T-helper 9 cell (primary cell): Measurements from ENCODE around the gene SLC17A9.

Experiments
- DNase-seq: peaks from one replicate; pipeline ENCODE4 v3.0.0-alpha.2; 2020
- total RNA-seq, 2 donors: gene quantifications; one replicate each; lab custom pipeline; 2026; lab: John Stamatoyannopoulos, UW

SLC17A9 gene
- 2.6 to 4.8 reads per million in 2 donors for total RNA-seq

DNA sequence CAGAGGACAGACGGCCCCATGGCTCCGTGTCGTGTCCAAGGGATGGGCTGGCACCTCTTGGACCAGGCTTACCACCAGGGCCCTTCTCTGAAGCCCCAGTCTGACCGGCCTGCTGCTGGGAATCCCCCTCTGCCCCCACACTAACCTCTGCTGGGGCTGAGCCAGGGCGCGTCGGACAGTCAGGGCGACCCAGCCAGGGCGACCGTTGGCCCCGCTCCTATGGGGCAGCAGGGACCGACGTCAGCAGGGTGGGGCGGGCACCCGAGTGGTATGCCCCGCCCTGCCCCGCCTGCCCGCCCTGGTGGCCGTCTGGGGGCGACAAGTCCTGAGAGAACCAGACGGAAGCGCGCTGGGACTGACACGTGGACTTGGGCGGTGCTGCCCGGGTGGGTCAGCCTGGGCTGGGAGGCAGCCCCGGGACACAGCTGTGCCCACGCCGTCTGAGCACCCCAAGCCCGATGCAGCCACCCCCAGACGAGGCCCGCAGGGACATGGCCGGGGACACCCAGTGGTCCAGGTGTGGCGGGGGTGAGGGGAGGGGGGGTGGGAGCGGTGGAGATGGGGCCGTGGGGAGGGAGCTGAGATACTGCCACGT, at the start of gene SLC17A9:
Gene SLC17A9 (plus strand): TSS at position 337 of the 595 bp plus-strand sequence. CDS start 122 bp downstream, at position 459.
- DNase-seq: no peak

DNA sequence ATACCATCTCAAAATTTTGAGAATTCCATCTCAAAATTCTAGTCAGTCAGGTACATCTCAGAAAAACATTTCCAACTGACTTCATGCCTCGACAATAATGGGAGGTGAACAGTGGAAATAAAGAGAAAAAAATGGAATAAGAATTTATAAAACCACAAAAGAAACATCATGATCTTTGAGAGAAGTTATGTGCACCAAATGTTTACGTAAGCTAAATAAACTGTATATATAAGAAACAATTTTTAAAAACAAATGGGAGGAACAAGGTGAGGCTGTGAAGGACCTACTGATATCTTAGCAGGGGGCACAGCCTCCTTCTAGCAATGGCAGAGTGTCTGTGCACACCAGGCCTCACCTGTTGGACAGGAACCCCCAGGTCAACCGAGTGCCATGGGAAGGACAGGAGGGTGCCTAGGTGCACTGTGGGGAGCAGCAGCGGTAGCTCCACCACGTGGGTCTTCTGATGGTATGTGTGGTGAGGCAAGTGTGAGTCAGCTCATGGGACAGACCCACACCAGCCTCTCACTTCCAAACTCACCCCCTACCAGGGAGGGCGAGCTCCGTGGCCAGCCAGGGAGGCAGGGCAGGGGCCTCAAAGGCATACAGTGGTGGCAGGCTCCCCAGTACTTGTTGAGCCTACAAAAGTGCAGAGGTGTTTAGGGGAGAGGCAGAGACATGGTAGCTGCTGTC, 49.4 kb upstream of the SLC17A9 start:
- no peak for DNase-seq

GRCh38 chr20:62905536-62906117, 46.9 kb upstream of the SLC17A9 start:
- no peak for DNase-seq

GRCh38 chr20:62906209-62906608, 46.3 kb upstream of the SLC17A9 start:
- DNase-seq: no peak

GRCh38 chr20:62906647-62907375, 45.7 kb upstream of the SLC17A9 start:
- no peak for DNase-seq

GRCh38 chr20:62907384-62908317, 44.9 kb upstream of the SLC17A9 start:
- no peak for DNase-seq

- DNase-seq: no peak
Measured at GRCh38 chr20:62908971-62909791, 43.3 kb upstream of the SLC17A9 start.

GRCh38 chr20:62910217-62910766, 42.2 kb upstream of the SLC17A9 start:
- no peak for DNase-seq

DNA sequence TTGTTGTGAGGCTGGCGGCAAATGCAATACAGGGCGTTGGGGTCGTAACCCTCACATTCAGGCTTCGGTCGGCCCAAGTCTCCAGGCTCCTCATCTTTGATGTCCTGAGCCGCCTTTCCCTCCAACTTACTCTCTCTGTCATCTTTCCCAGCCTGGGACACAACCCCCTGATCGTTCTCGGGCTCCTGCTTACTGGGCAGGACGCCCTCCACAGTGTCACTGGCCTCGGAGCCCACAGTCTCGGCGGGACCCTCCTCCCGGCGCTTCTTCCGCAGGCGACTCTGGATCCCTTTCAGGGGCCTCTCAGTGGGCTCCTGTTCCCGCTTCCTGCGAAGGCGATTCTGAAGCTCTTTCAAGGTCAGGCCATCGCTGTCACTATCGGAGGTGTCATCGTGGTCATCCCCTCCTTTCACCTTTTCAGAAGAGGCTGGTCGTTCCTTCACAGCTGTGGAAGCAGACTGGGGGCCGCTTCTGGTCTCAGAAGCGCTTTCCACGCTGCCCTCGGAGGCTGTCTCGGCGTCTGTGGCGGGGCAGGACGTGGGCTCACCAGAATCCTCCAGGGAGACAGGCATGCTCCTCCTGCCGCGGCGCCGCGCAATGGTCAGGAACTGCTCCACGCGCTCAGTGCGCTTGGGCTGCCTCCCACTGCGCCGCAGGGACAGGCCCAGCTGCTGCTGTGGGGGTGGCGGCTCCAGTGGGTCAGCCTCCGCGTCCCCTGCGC, 41.6 kb upstream of the SLC17A9 start:
- DNase-seq: no peak

DNA sequence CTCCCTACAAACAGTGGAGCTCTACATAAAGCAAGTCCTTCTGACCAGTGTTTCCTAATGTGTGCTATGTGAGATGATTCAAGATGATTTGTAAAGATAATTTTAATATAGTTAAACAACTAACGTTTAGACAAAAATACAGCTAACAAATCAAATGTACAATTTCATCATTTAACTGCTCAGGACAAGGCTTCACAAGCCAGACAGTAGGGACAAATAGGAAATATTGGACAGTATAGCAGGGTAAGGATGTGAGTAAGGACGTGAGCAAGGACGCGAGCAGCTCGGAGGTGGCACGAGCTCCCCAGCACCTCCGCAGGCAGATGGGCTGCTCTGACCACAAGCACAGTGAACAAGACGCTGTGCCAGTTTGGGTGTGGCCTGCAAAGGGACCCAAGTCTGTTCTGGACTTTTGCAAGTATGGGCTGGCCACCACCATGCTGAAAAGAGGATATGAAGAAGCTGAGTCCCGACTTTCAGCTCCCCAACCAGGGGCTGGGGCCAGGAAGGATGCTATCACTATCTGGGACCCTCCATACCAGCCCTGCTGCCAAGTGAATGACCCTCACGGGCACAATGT, 40.7 kb upstream of the SLC17A9 start:
- DNase-seq: no peak

DNA sequence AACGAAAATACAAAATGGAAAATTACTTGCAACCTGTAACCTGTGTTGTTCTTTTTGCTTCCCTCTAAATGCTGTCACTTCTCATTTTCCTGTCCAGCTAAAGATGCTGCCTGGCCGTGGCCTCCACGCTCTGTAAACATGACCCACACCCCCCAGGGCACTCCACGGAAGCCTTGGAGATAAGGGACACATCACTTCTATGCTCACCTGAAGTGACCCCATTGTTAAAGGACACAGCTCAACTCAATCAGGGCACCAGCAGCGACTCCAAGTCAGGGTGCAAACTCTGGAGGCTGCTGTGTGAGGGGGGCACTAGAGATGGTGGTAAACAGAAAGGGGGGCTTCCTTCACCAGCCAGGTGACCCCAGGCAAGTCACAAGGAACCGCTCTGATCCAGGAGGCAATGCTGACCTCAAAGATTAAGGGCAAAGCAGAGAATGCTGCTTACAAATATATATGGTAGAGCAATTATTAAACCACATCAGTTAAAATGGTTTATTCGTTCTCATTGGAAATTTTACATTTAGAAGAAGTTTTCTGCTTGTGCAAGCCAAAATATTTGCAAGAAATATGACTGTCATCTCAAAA, 39.4 kb upstream of the SLC17A9 start:
- DNase-seq: no peak

GRCh38 chr20:62914436-62914835, 38.1 kb upstream of the SLC17A9 start:
- no peak for DNase-seq

DNA sequence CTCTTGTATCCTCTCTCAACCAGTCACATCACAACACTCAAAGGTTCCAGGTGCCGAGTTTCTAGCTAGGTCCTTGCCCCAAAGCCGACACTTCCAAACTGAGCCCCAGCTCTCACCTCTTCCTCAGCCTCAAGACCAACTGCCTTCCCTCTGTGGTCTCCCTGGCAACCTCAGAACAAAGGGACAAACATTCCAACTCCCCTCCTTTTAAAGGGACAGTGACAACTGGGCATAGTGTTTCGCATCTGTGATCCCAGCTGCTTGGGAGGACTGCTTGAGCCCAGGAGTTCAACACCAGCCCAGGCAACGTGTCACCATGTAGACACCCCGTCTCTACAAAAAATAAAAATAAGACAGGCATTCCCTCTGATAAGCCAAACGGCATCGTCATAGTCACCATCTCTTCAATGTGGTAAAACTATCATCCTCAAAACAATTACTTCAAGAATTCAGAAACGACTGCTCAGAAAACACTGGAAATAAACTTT, 37.5 kb upstream of the SLC17A9 start:
- no peak for DNase-seq

GRCh38 chr20:62916703-62917476, 35.6 kb upstream of the SLC17A9 start:
- DNase-seq: no peak

DNA sequence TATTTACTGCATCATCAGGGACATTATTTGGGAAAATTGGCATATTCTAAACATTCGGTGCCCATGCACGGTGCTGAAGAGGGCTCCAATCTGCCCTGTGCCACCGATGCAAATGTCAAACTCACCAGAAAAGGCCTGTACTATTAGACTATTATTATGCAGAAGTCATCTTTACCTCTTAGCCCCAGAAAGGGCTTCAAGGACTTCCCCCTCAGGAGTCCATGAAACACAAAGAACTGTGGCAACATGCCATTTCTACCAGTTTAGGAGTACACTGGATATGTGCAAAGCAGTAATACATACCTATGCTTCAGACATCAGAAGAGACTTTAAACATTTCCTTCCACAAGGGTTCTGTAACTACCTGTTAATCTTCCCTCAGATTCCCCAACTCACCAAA, 34.8 kb upstream of the SLC17A9 start:
- no peak for DNase-seq

GRCh38 chr20:62918147-62918546, 34.4 kb upstream of the SLC17A9 start:
- no peak for DNase-seq

DNA sequence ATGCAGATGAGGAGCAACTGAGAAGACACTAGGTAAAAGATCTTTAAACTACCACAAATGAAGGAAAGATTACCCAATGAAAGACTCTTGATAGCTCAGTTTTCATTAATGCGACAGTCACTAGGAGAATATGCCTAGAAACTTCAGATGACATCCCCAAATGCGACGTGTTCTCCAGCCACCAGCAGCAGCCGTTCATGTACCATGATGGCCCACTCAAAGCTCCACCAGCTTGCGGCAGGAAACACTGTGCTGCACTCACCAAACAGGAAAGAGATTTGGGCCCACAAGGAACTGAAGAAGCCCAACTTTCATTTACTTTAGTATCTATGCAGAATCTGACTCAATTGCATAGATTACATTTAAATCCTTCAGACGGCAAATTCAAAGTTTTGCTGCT, 33.7 kb upstream of the SLC17A9 start:
- DNase-seq: no peak

DNA sequence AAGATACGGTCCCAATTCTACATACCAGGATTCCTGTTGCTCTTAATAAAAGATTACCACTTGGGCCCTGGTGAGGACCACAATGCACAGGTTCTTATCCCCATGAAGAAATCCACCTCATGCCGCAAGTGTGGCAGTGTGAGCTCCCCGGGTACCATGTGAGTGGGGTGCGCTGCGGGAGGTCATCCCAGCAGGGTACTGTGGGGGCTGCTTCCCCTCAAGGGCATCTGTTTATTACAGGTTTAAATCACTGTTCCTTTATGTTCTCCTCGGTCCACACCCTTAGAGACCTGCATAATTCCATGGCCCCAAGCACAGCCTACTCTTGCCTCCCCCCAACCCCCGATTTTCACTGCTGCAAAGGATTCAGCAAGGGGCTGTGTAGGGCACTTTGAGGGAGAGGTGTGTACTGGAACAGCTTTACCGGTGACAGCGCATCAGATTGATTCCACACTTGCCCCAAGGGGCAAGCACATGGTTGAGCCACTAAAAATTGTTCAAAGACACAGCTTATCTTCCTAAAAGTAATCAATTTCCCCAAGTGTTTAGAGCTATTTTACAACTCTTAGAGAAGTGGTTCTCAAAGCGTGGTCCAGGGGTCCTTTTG, 32.4 kb upstream of the SLC17A9 start:
- DNase-seq: no peak
